Liver (tissue), 9 donors: Measurements from ENCODE around the gene PTPRN2. TPM values are rescaled to one million over a fixed set of nuclear protein-coding genes. Genes with fewer than 3 reads are reported as not detected.

ENCODE experiments used
- DNase-seq: peaks from one replicate; pipeline ENCODE4 v3.0.0-alpha.2; 2017; ENCODE audit warnings: low spot score
- H3K27ac ChIP-seq, 2 donors: one replicate each; pipeline ENCODE4 v1.7.0; 2013; ENCODE audit warnings: inconsistent platforms in 2 of 2, low read length in 2 of 2, control low read depth in 1 of 2, low read depth in 1 of 2, mild to moderate bottlenecking in 1 of 2
- H3K27me3 ChIP-seq, 4 donors: one replicate each; pipeline versions ENCODE4 v1.6.1 to v1.7.0; 2013; ENCODE audit warnings: low read length in 3 of 4, inconsistent platforms in 1 of 4, mild to moderate bottlenecking in 1 of 4, moderate library complexity in 1 of 4; ENCODE audit not compliant: control insufficient read depth in 4 of 4, insufficient read depth in 4 of 4
- H3K36me3 ChIP-seq, 4 donors: one replicate each; pipeline versions ENCODE4 v1.6.1 to v1.7.0; 2013; ENCODE audit warnings: low read length in 3 of 4, mild to moderate bottlenecking in 3 of 4, low read depth in 1 of 4, moderate library complexity in 1 of 4; ENCODE audit not compliant: control insufficient read depth in 4 of 4, insufficient read depth in 3 of 4
- H3K4me1 ChIP-seq, 4 donors: one replicate each; pipeline versions ENCODE4 v1.6.1 to v1.7.0; 2013; ENCODE audit warnings: low read length in 3 of 4, mild to moderate bottlenecking in 3 of 4, moderate library complexity in 1 of 4; ENCODE audit not compliant: control insufficient read depth in 4 of 4, insufficient read depth in 4 of 4
- H3K4me3 ChIP-seq, 3 donors: one replicate each; pipeline versions ENCODE4 v1.6.1 to v1.7.0; 2013; ENCODE audit warnings: low read length in 3 of 3, control low read depth in 1 of 3, low read depth in 1 of 3, mild to moderate bottlenecking in 1 of 3
- H3K9ac ChIP-seq, 2 donors: one replicate each; pipeline ENCODE4 v1.7.0; 2013; ENCODE audit warnings: low read length in 2 of 2, mild to moderate bottlenecking in 2 of 2, moderate library complexity in 2 of 2, control low read depth in 1 of 2, low read depth in 1 of 2
- H3K9me3 ChIP-seq, 4 donors: one replicate each; pipeline versions ENCODE4 v1.6.1 to v1.7.0; 2013; ENCODE audit warnings: low read length in 3 of 4; ENCODE audit not compliant: control insufficient read depth in 4 of 4
- EGR1 ChIP-seq, 2 donors: IDR thresholded peaks; 2 replicates each; pipeline ENCODE4 v1.6.1; 2016 to 2018; ENCODE audit warnings: antibody characterized with exemption in 2 of 2, low read depth in 2 of 2
- FOXA1 ChIP-seq: IDR thresholded peaks from 2 replicates; pipeline ENCODE4 v1.6.1; 2016; ENCODE audit warnings: antibody characterized with exemption
- FOXA2 ChIP-seq: IDR thresholded peaks from 2 replicates; pipeline ENCODE4 v1.6.1; 2016; ENCODE audit warnings: antibody characterized with exemption
- GABPA ChIP-seq, 2 donors: IDR thresholded peaks in 1 of 2; conservative IDR thresholded peaks in 1 of 2; 2 replicates each; pipeline ENCODE4 v1.6.1; 2016; ENCODE audit warnings: antibody characterized with exemption in 2 of 2, mild to moderate bottlenecking in 1 of 2, moderate library complexity in 1 of 2
- HNF4A ChIP-seq, 2 donors: conservative IDR thresholded peaks; 2 replicates each; pipeline ENCODE4 v1.6.1; 2016; ENCODE audit warnings: antibody characterized with exemption in 2 of 2, mild to moderate bottlenecking in 2 of 2
- JUND ChIP-seq, 2 donors: IDR thresholded peaks; 2 replicates each; pipeline ENCODE4 v1.6.1; 2016; ENCODE audit warnings: antibody characterized with exemption in 2 of 2
- NR2F2 ChIP-seq: IDR thresholded peaks from 2 replicates; pipeline ENCODE4 v1.6.1; 2016; ENCODE audit warnings: antibody characterized with exemption
- RAD21 ChIP-seq, 2 donors: IDR thresholded peaks; 2 replicates each; pipeline ENCODE4 v1.6.1; 2016; ENCODE audit warnings: antibody characterized with exemption in 2 of 2, mild to moderate bottlenecking in 2 of 2
- RXRA ChIP-seq, 2 donors: IDR thresholded peaks; 2 replicates each; pipeline ENCODE4 v1.6.1; 2017 to 2018; ENCODE audit warnings: antibody characterized with exemption in 2 of 2, mild to moderate bottlenecking in 1 of 2
- SP1 ChIP-seq: IDR thresholded peaks from 2 replicates; pipeline ENCODE4 v1.6.1; 2018; ENCODE audit warnings: antibody characterized with exemption, mild to moderate bottlenecking
- TAF1 ChIP-seq: conservative IDR thresholded peaks from 2 replicates; pipeline ENCODE4 v1.6.1; 2016; ENCODE audit warnings: antibody characterized with exemption, mild to moderate bottlenecking
- YY1 ChIP-seq: IDR thresholded peaks from 2 replicates; pipeline ENCODE4 v1.6.1; 2016; ENCODE audit warnings: antibody characterized with exemption, mild to moderate bottlenecking
- WGBS: extraction: QIAGEN DNeasy Blood & Tissue Kit; methylation state at CpG from one replicate; pipeline ENCODE4 v1.1.7; 2013; 5-methylcytosine and 5-hydroxymethylcytosine counted together
- polyA plus RNA-seq, 2 donors: library from polyadenylated mRNA; stranded (reverse) in 1 of 2; unstranded in 1 of 2; fragments of 200-250 nt in 1 of 2; fragments of >200 nt in 1 of 2; fragmentation: Nextera tagmentation in 1 of 2; extraction: Ambion mirVana in 1 of 2; gene quantifications; one replicate each; pipeline versions ENCODE4 v1.2.1 to v1.2.3, GENCODE V29; 2013 to 2015
- total RNA-seq, 2 donors: library from RNA; depleted of rRNA; stranded (reverse); fragments of >200 nt; gene quantifications; one replicate each; pipeline ENCODE4 v1.2.3, GENCODE V29; 2014
- TF ChIP-seq, protein P1 (sequence below): fragments of 150-350 bp; IDR thresholded peaks from 2 replicates; pipeline ENCODE4 v1.5.1; 2017; ENCODE audit warnings: improper control_type of control experiment, low read depth, low read length; ENCODE audit not compliant: missing input control
- TF ChIP-seq, protein P2 (sequence below): IDR thresholded peaks from 2 replicates; pipeline ENCODE4 v1.6.1; 2016; ENCODE audit warnings: antibody characterized with exemption
- donor health status: healthy.
- donor health status: healthy.
- donor health status: healthy.
- donor health status: healthy.
- donor health status: healthy.

Gene PTPRN2
- total and polyA plus RNA-seq, 4 donors = 0.75 to 1.9 (median 1.1) TPM

DNA sequence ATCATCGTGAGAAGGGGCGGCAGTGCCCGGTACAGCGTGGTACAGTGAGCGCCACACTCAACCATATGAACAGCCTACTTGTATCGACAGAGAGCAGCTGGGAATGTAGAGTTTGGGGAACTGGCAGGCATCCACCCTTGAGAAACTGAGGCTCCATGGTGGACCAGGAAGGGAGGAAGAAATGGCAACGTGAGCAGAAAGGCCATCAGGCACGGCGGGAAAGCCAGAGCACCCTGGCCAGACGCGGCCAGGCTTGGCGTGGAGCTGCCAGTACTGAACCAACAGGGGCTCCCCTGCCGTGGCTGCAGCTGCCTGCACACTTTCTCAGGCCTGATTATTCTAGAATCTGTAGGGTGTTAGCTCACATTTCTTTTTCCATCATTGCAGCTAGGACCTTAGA lies 442.3 kb downstream of the PTPRN2 start:
- no peak overlapping the region for H3K4me3 ChIP-seq
- H3K27ac ChIP-seq = no peak overlapping the region
- no peaks in the 10 kb centered on the region for H3K4me1 ChIP-seq
- no peaks in the 10 kb centered on the region for H3K27me3 ChIP-seq
- H3K36me3 ChIP-seq = no peaks in the 10 kb centered on the region
- no peak overlapping the region for H3K9ac ChIP-seq
- TF ChIP-seq, protein P1, sequence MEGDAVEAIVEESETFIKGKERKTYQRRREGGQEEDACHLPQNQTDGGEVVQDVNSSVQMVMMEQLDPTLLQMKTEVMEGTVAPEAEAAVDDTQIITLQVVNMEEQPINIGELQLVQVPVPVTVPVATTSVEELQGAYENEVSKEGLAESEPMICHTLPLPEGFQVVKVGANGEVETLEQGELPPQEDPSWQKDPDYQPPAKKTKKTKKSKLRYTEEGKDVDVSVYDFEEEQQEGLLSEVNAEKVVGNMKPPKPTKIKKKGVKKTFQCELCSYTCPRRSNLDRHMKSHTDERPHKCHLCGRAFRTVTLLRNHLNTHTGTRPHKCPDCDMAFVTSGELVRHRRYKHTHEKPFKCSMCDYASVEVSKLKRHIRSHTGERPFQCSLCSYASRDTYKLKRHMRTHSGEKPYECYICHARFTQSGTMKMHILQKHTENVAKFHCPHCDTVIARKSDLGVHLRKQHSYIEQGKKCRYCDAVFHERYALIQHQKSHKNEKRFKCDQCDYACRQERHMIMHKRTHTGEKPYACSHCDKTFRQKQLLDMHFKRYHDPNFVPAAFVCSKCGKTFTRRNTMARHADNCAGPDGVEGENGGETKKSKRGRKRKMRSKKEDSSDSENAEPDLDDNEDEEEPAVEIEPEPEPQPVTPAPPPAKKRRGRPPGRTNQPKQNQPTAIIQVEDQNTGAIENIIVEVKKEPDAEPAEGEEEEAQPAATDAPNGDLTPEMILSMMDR = no peak
- TF ChIP-seq TAF1 (no peak), NR2F2 (no peak)
- peaks cover 0 to 6% (median 2%) of the 10 kb centered on the region in 4 donors for H3K9me3 ChIP-seq
- DNase-seq = no peak
- 92% methylated on average over 13 of the region's 13 CpGs for WGBS

GRCh38 chr7:158143196-158144120 lies 444.2 kb downstream of the PTPRN2 start:
- Histone ChIP-seq H3K4me1 (no peaks in the 10 kb centered on the region), H3K27ac (no peak overlapping the region), H3K9me3 (peaks cover 0 to 6% (median 2%) of the 10 kb centered on the region in 4 donors), H3K27me3 (no peaks in the 10 kb centered on the region), H3K9ac (no peak overlapping the region), H3K36me3 (no peaks in the 10 kb centered on the region), H3K4me3 (no peak overlapping the region)
- WGBS = 86% methylated on average over 34 of the region's 34 CpGs
- DNase-seq = no peak
- TF ChIP-seq RAD21 (IDR thresholded peaks at IDR 0.05) (no peak), SP1 (no peak), YY1 (no peak), FOXA2 (no peak), NR2F2 (no peak), HNF4A (conservative IDR thresholded peaks at IDR 0.05) (no peak), TAF1 (no peak), GABPA (IDR thresholded peaks at IDR 0.05 in 1 of 2, conservative IDR thresholded peaks at IDR 0.05 in 1 of 2) (no peak), JUND (IDR thresholded peaks at IDR 0.05) (no peak), EGR1 (IDR thresholded peaks at IDR 0.05; ENCODE audit: low read depth in 2 of 2) (no peak), FOXA1 (no peak), RXRA (IDR thresholded peaks at IDR 0.05) (no peak)
- TF ChIP-seq, protein P1 = no peak
- TF ChIP-seq, protein P2, sequence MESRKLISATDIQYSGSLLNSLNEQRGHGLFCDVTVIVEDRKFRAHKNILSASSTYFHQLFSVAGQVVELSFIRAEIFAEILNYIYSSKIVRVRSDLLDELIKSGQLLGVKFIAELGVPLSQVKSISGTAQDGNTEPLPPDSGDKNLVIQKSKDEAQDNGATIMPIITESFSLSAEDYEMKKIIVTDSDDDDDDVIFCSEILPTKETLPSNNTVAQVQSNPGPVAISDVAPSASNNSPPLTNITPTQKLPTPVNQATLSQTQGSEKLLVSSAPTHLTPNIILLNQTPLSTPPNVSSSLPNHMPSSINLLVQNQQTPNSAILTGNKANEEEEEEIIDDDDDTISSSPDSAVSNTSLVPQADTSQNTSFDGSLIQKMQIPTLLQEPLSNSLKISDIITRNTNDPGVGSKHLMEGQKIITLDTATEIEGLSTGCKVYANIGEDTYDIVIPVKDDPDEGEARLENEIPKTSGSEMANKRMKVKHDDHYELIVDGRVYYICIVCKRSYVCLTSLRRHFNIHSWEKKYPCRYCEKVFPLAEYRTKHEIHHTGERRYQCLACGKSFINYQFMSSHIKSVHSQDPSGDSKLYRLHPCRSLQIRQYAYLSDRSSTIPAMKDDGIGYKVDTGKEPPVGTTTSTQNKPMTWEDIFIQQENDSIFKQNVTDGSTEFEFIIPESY = no peak
